ENCODE measurements around the gene NEK7.

GRCh38 chr1:198153804-198154203 lies 3.0 kb upstream of the NEK7 start:
- TF ChIP-seq CTCF (IDR thresholded peaks at IDR 0.05; ENCODE audit: insufficient read depth, low read length, poor library complexity, severe bottlenecking) (no peak), EZH2phosphoT487 (conservative IDR thresholded peaks at IDR 0.05; ENCODE audit: low read length) (no peak)
